Uterus (tissue), 4 donors: ENCODE data around the gene WWOX. TPM values are rescaled to one million over a fixed set of nuclear protein-coding genes. Genes with fewer than 3 reads are reported as not detected.

Experiments used
- DNase-seq, 2 donors: peaks; one replicate each; pipeline ENCODE4 v3.0.0-alpha.2; 2019 to 2020
- H3K27ac ChIP-seq, 2 donors: fragments of 200-600 bp; sonication (generic); 1 replicate in 1 of 2; 2 replicates in 1 of 2; pipeline ENCODE4 v1.5.1; 2016 to 2018
- H3K27me3 ChIP-seq, 2 donors: fragments of 200-600 bp; sonication (generic); one replicate each; pipeline ENCODE4 v1.5.1; 2018 to 2019; ENCODE audit warnings: control low read depth in 1 of 2
- H3K36me3 ChIP-seq, 2 donors: fragments of 200-600 bp; sonication (generic); one replicate each; pipeline ENCODE4 v1.5.1; 2019; ENCODE audit warnings: control low read depth in 1 of 2
- H3K4me1 ChIP-seq, 2 donors: fragments of 200-600 bp; sonication (generic); one replicate each; pipeline ENCODE4 v1.5.1; 2018 to 2019; ENCODE audit warnings: control low read depth in 1 of 2
- H3K4me3 ChIP-seq, 2 donors: fragments of 200-600 bp; sonication (generic); 1 replicate in 1 of 2; 2 replicates in 1 of 2; pipeline ENCODE4 v1.5.1; 2018 to 2019; ENCODE audit warnings: mild to moderate bottlenecking in 1 of 2
- H3K9me3 ChIP-seq, 2 donors: fragments of 200-600 bp; sonication (generic); one replicate each; pipeline ENCODE4 v1.5.1; 2019; ENCODE audit warnings: control low read depth in 1 of 2
- POLR2A ChIP-seq, 2 donors: fragments of 450-650 bp; IDR thresholded peaks; one replicate each; pipeline ENCODE4 v1.6.1; 2016; ENCODE audit warnings: antibody characterized with exemption in 2 of 2, mild to moderate bottlenecking in 1 of 2, moderate library complexity in 1 of 2
- intact Hi-C: fragments of 100-400 bp; cut with DNase I; formaldehyde crosslinking; loops from one replicate; pipeline ENCODE4 v1.15.1; 2023; ENCODE audit warnings: low total_unique reads
- total RNA-seq, 4 donors: library from RNA; depleted of rRNA in 3 of 4; stranded (reverse); fragments of >200 nt in 3 of 4; gene quantifications; one replicate each; pipeline versions ENCODE4 v1.1.0 to v1.2.4, GENCODE V29; 2014 to 2023
- TF ChIP-seq, protein P1 (sequence below), 4 experiments: fragments of 200-600 bp in 2 of 4; fragments of 450-650 bp in 2 of 4; sonication (generic) in 2 of 4; IDR thresholded peaks; one replicate each; pipeline ENCODE4 v1.5.1; 2016 to 2019; ENCODE audit warnings: antibody characterized with exemption in 4 of 4, mild to moderate bottlenecking in 2 of 4, moderate library complexity in 1 of 4
- donor health status: DM: yes; HTN: yes; CAD: no.

The WWOX gene
- total RNA-seq, 4 donors from 2014 or later: 34.1 to 99.9 (median 55.8) TPM

DNA sequence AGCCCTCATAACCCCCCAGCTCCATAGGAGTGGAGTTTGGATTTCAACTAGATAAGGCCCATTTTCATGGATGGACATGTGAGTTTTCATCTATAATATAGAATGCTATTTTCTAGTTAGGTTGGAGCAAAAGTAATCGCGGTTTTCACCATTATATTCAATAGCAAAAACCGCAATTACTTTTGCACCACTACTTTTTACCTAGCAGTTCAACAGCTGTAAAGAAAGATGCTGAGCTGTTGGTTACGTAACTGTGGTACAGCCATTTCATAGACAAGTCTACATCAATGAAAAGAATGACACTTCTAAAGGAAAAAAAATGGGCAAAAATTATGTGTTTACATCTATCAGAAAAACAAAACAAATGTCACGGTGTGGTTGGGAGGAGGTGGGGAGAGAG lies 993.4 kb downstream of the WWOX start:
- H3K4me3 ChIP-seq: no peak overlapping the region
- DNase-seq: no peak
- H3K36me3 ChIP-seq: no peaks in the 10 kb centered on the region
- H3K9me3 ChIP-seq: no peaks in the 10 kb centered on the region
- no peaks in the 10 kb centered on the region for H3K4me1 ChIP-seq
- no peaks in the 10 kb centered on the region for H3K27me3 ChIP-seq
- intact Hi-C loops: no loop called here
- no peak overlapping the region for H3K27ac ChIP-seq
- TF ChIP-seq, protein P1, sequence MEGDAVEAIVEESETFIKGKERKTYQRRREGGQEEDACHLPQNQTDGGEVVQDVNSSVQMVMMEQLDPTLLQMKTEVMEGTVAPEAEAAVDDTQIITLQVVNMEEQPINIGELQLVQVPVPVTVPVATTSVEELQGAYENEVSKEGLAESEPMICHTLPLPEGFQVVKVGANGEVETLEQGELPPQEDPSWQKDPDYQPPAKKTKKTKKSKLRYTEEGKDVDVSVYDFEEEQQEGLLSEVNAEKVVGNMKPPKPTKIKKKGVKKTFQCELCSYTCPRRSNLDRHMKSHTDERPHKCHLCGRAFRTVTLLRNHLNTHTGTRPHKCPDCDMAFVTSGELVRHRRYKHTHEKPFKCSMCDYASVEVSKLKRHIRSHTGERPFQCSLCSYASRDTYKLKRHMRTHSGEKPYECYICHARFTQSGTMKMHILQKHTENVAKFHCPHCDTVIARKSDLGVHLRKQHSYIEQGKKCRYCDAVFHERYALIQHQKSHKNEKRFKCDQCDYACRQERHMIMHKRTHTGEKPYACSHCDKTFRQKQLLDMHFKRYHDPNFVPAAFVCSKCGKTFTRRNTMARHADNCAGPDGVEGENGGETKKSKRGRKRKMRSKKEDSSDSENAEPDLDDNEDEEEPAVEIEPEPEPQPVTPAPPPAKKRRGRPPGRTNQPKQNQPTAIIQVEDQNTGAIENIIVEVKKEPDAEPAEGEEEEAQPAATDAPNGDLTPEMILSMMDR (IDR thresholded peaks at IDR 0.05): no peak

DNA sequence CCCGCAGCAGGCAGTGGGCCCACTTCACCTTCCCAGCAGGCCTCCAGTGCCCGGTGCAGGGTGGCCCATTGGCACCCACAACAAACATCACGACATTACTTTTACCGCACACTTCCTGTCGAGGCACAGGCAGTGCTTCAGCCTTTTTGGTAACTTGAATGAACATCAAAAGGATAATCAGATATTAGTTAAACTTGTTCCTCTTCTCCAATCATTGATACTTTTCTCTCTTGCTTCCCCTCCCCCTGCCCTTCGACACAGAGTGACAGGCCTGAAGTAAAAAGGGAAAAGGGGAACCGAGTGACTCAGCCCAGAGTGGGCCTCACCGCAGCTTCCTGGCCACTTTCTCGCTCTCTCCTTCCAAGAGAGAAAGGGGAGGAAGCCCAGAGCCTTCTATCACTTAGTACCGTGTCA lies 994.1 kb downstream of the WWOX start:
- Histone ChIP-seq H3K9me3 (no peaks in the 10 kb centered on the region), H3K4me1 (no peaks in the 10 kb centered on the region), H3K4me3 (no peak overlapping the region), H3K27ac (no peak overlapping the region), H3K27me3 (no peaks in the 10 kb centered on the region), H3K36me3 (no peaks in the 10 kb centered on the region)
- DNase-seq: no peak
- intact Hi-C loops: no loop called here
- TF ChIP-seq POLR2A (IDR thresholded peaks at IDR 0.05): no peak
- TF ChIP-seq, protein P1 (IDR thresholded peaks at IDR 0.05): no peak

DNA sequence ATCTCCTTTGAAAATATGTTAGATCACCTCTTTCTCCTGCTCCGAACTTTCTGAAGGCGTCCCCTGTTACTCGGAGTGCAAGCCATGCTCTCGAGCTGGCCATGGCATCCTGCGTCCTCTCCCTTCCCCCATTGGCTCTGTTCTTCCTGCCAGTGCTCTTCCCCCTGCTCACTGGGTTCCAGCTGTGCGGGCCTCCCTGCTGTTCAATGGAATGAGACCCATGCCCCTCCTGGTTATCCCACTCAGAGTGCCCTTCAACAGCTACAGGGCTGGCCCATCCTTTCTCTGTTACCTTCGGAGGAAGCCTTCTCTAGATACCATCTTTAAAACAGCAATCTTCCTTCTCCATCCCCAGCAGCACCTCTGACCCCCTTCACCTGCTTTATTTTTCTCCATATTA lies 996.8 kb downstream of the WWOX start:
- intact Hi-C loops: no loop called here
- no peaks in the 10 kb centered on the region for H3K27me3 ChIP-seq
- no peak for TF ChIP-seq POLR2A (IDR thresholded peaks at IDR 0.05)
- TF ChIP-seq, protein P1 (IDR thresholded peaks at IDR 0.05): no peak
- DNase-seq: no peak
- no peak overlapping the region for H3K27ac ChIP-seq
- no peak overlapping the region for H3K4me3 ChIP-seq
- no peaks in the 10 kb centered on the region for H3K36me3 ChIP-seq
- H3K4me1 ChIP-seq: no peaks in the 10 kb centered on the region
- H3K9me3 ChIP-seq: no peaks in the 10 kb centered on the region

DNA sequence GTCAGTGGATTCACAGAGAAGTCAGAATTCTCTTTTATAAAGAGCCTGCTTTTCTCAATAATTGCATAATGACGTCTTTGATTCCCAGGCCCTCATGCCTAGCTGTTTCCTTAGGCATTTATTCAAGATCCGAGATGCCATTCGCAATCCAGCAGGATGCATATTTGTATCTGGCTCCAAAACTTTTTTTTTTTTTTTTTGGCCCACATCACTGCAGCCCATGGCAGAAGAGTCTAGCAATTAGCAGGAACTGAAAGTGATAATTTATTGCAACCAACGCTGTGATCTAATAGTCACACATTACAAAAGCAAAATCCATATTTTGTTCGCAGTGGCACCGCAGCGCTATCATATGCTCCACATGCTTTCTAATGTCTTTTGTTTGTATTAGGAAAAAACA lies 997.7 kb downstream of the WWOX start:
- Histone ChIP-seq H3K4me1 (no peaks in the 10 kb centered on the region), H3K27me3 (no peaks in the 10 kb centered on the region), H3K4me3 (no peak overlapping the region), H3K9me3 (no peaks in the 10 kb centered on the region), H3K36me3 (no peaks in the 10 kb centered on the region), H3K27ac (no peak overlapping the region)
- TF ChIP-seq, protein P1 (IDR thresholded peaks at IDR 0.05): no peak
- no peak for TF ChIP-seq POLR2A (IDR thresholded peaks at IDR 0.05)
- intact Hi-C loops: no loop called here
- DNase-seq: no peak

DNA sequence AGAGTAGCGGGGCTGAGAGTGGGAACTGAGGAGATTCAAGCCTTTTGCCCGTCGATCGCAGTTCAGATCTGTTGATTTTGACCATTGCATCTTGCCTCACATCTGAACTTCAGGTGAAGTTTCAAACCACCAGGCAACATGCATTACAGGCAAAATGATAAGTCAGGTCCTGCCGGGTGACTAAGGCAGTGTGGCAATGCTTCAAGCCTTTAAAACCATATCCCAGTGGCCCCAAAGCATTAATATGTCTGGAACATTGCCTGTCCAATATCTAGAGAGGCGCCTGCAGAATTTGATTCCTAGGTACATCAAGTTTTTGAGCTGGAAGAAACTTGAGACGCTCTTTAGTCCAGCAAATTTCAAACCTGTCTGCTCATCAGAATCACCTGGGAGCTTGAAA lies 998.3 kb downstream of the WWOX start:
- H3K27ac ChIP-seq: no peak overlapping the region
- no peaks in the 10 kb centered on the region for H3K27me3 ChIP-seq
- no peak overlapping the region for H3K4me3 ChIP-seq
- intact Hi-C loops: no loop called here
- H3K9me3 ChIP-seq: no peaks in the 10 kb centered on the region
- DNase-seq: no peak
- H3K36me3 ChIP-seq: no peaks in the 10 kb centered on the region
- H3K4me1 ChIP-seq: no peaks in the 10 kb centered on the region
- no peak for TF ChIP-seq POLR2A (IDR thresholded peaks at IDR 0.05)

DNA sequence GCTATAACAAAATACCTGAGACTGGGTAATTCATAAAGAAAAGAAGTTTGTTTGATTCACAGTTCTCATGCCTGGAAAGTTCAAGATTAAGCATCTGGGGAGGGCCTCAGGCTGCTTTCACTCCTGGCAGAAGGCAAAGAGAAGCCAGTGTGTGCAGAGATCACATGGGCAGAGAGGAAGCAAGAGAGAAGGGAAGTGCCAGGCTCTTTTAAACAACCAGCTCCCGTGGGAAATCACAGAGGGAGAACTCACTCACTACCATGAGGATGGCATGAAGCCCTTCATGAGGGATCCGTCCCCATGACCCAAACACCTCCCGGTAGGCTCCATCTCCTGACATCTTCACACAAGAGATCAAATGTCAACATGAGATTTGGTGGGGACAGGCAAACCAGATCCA lies 999.5 kb downstream of the WWOX start:
- H3K9me3 ChIP-seq: no peaks in the 10 kb centered on the region
- H3K27me3 ChIP-seq: no peaks in the 10 kb centered on the region
- no peak overlapping the region for H3K4me3 ChIP-seq
- no peak overlapping the region for H3K27ac ChIP-seq
- intact Hi-C loops: no loop called here
- no peak for TF ChIP-seq POLR2A (IDR thresholded peaks at IDR 0.05)
- TF ChIP-seq, protein P1 (IDR thresholded peaks at IDR 0.05): no peak
- H3K36me3 ChIP-seq: no peaks in the 10 kb centered on the region
- no peaks in the 10 kb centered on the region for H3K4me1 ChIP-seq
- DNase-seq: no peak
